GM21515 (cell line): ENCODE measurements around the gene ITSN1.

ENCODE experiments used
- ATAC-seq: cut with Tn5 transposase; IDR thresholded peaks from one replicate; pipeline ENCODE4 v1.9.1; 2021; ENCODE audit not compliant: unreplicated experiment

Gene ITSN1

GRCh38 chr21:33808715-33809367 is 166.5 kb downstream of the ITSN1 start:
- no peak for ATAC-seq

GRCh38 chr21:33810766-33811165 is 168.5 kb downstream of the ITSN1 start:
- ATAC-seq: no peak

GRCh38 chr21:33811167-33812010 is 169.1 kb downstream of the ITSN1 start:
- no peak for ATAC-seq

GRCh38 chr21:33813832-33814365 is 171.6 kb downstream of the ITSN1 start:
- no peak for ATAC-seq

- no peak for ATAC-seq
These were observed 172.9 kb downstream of the ITSN1 start for GRCh38 chr21:33815143-33815707.

- no peak for ATAC-seq
These were observed 173.9 kb downstream of the ITSN1 start for GRCh38 chr21:33816174-33816573.

GRCh38 chr21:33817138-33817537 is 174.8 kb downstream of the ITSN1 start:
- no peak for ATAC-seq

- no peak for ATAC-seq
These were observed 175.6 kb downstream of the ITSN1 start for GRCh38 chr21:33817663-33818451.

GRCh38 chr21:33820230-33820770 is 178.0 kb downstream of the ITSN1 start:
- ATAC-seq: no peak

GRCh38 chr21:33820798-33821197 is 178.5 kb downstream of the ITSN1 start:
- ATAC-seq: no peak

- no peak for ATAC-seq
These were observed 179.4 kb downstream of the ITSN1 start for GRCh38 chr21:33821503-33822322.

GRCh38 chr21:33824156-33824941 is 182.0 kb downstream of the ITSN1 start:
- no peak for ATAC-seq

GRCh38 chr21:33825419-33825818 is 183.1 kb downstream of the ITSN1 start:
- ATAC-seq: no peak

GRCh38 chr21:33825915-33826314 is 183.6 kb downstream of the ITSN1 start:
- ATAC-seq: no peak

GRCh38 chr21:33828083-33828482 is 185.8 kb downstream of the ITSN1 start:
- ATAC-seq: no peak

- ATAC-seq: no peak
These were observed 186.3 kb downstream of the ITSN1 start for GRCh38 chr21:33828577-33828976.

- no peak for ATAC-seq
These were observed 187.5 kb downstream of the ITSN1 start for GRCh38 chr21:33829844-33830243.

- ATAC-seq: no peak
These were observed 189.8 kb downstream of the ITSN1 start for GRCh38 chr21:33831962-33832659.
